IgD-negative memory B cell (primary cell): ENCODE data around the gene CTAGE8. TPM values are rescaled to one million over a fixed set of nuclear protein-coding genes. Genes with fewer than 3 reads are reported as not detected.
"Not testable (repeated sequence)": the region's sequence is repeated elsewhere in the genome, so short reads cannot be mapped to it uniquely, and the experiment has no call there.

ENCODE experiments used
- H3K27ac Mint-ChIP-seq, 3 donors: one replicate each; pipeline ENCODE4 v1.8.0; 2020 to 2022; ENCODE audit warnings: mild to moderate bottlenecking in 3 of 3, mixed read lengths in 3 of 3, moderate library complexity in 1 of 3
- H3K27me3 Mint-ChIP-seq: one replicate; pipeline ENCODE4 v1.8.0; 2021; ENCODE audit warnings: mixed read lengths
- H3K36me3 Mint-ChIP-seq: one replicate; pipeline ENCODE4 v1.8.0; 2020; ENCODE audit warnings: mild to moderate bottlenecking, mixed read lengths
- H3K4me1 Mint-ChIP-seq, 3 donors: one replicate each; pipeline ENCODE4 v1.8.0; 2020 to 2022; ENCODE audit warnings: mixed read lengths in 3 of 3, mild to moderate bottlenecking in 1 of 3
- H3K4me3 Mint-ChIP-seq, 4 donors: one replicate each; pipeline ENCODE4 v1.8.0; 2020 to 2022; ENCODE audit warnings: mild to moderate bottlenecking in 4 of 4, mixed read lengths in 4 of 4, moderate library complexity in 3 of 4
- H3K9me3 Mint-ChIP-seq, 3 donors: one replicate each; pipeline ENCODE4 v1.8.0; 2020 to 2021; ENCODE audit warnings: mixed read lengths in 3 of 3, mild to moderate bottlenecking in 1 of 3
- polyA plus RNA-seq: library from polyadenylated mRNA; unstranded; fragments of 300-500 nt; fragmentation: Illumina TruSeq; gene quantifications from one replicate; pipeline ENCODE4 v1.2.3, GENCODE V29; 2021

Gene CTAGE8
- polyA plus RNA-seq, 1 donor from 2014 or later: 0.33 TPM

DNA sequence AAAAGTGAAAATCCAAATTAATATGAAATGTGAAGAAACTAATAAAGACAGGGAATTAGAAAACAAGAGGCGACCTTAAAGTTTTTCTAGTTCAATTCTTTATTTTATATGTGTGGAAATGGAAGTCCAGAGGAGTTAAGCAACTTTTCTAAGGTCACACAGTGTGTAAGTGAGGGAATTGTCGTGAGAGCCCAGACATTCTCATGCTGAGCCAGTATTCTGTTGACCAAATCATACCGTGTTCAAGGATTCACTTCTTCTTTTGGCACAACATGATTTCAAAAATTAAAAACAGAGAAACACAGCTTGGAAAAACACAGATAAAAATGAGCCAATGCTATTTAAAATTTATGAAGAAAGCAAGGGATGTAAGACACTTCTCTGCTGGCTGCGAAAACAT is 42.2 kb downstream of the CTAGE8 start:
- H3K27ac Mint-ChIP-seq, H3K4me1 Mint-ChIP-seq, H3K36me3 Mint-ChIP-seq: not testable (repeated sequence)

DNA sequence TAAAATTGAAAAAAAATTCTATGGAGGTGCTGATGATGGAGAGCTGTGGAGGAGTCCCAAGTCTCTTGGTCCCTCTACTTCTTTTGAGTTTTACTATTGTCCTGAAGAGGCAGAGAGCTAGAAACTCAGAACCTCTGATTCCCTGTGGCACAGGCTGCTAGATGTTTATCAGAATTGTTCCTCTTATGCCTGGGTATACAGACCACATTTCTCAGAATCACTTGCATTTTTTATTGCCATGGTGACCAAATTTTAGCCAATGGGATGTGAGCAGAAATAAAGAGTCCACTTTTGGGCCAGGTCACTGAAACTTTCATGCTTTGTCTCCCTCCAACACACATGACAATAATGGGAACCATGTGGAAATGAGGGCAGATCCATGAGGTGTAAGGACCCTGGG is 45.4 kb downstream of the CTAGE8 start:
- not testable (repeated sequence) for H3K27me3 Mint-ChIP-seq, H3K4me3 Mint-ChIP-seq, H3K9me3 Mint-ChIP-seq, H3K27ac Mint-ChIP-seq, H3K4me1 Mint-ChIP-seq, H3K36me3 Mint-ChIP-seq

More for the DNA sequence above, 42.2 kb downstream of the CTAGE8 start:
- not testable (repeated sequence) for H3K4me3 Mint-ChIP-seq, H3K9me3 Mint-ChIP-seq, H3K27me3 Mint-ChIP-seq

DNA sequence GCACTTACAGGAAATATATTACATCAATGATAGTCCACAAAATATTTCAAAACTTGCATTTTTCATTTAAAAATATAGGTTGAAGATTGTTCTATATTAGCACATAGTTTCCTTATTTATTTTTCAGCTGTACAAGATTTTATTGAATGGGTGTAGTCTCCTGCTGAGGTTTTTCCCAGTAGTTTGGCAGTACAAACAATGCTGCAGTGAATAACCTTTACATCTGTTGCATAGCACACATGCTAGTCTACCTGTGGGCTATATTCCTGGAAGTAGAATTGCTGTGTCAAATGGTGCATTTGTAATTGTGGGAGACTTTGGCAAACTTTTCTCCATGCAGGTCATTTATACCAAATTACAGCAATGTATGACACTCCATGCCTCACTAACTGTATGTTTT is 48.6 kb downstream of the CTAGE8 start:
- H3K9me3 Mint-ChIP-seq, H3K27me3 Mint-ChIP-seq, H3K27ac Mint-ChIP-seq, H3K4me3 Mint-ChIP-seq, H3K36me3 Mint-ChIP-seq, H3K4me1 Mint-ChIP-seq: not testable (repeated sequence)

DNA sequence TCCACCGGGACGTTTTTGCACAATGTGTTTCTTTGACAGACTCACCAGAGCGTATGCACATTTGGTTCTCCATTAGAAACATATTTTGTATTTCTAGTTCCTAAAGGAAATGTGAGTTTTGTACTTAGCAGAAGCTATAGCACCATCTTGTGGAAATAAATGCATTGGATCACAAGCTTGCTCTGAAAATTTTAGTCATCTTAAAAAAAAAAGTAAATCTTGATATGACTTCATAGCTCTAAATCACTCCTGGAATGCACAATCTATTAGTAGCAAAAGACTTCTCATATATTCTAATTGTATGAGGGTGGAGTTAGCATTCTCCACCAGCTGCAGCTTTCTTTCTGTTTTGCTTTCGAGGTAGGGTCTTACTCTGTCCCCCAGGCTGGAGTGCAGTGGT is 49.9 kb downstream of the CTAGE8 start:
- H3K9me3 Mint-ChIP-seq, H3K27ac Mint-ChIP-seq, H3K4me3 Mint-ChIP-seq, H3K36me3 Mint-ChIP-seq, H3K4me1 Mint-ChIP-seq, H3K27me3 Mint-ChIP-seq: not testable (repeated sequence)

DNA sequence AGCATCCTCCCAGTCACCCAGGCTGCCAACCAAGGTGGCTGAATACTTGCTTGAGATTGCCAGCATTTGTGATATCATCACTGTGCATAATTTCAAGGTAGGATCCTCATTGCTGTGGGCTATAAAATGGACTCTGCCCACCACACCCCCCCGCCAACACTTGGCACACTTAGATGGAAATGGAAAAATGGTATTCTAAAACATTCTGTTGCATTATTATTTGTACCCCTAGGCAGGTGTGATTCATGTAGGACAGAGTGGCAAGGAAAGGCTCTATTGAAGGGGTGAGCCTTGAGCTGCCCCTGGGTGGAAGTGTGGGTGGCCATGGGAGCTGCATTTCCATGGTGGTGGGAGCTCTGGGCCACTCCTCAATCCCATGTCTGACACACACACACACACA is 50.5 kb downstream of the CTAGE8 start:
- not testable (repeated sequence) for H3K9me3 Mint-ChIP-seq, H3K4me3 Mint-ChIP-seq, H3K27ac Mint-ChIP-seq, H3K27me3 Mint-ChIP-seq, H3K4me1 Mint-ChIP-seq, H3K36me3 Mint-ChIP-seq

DNA sequence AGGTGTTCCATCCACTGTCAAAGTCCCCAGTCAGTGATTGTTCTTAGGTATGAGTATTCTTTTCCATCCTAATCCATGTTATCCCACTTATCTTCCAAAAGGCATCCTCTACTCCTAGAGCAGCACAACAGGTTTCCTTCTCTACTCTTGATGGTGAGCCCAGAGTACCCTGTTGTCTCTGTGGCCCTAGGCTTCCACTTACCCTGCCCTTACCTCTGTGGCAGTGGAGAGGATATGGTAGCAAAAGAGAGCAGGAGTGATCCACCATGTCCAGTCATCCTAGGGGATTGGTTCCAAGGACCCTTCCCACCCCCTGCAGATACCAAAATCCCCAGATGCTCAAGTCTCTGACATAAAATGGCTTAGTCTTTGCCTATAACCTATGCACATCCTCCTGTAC is 51.9 kb downstream of the CTAGE8 start:
- H3K36me3 Mint-ChIP-seq, H3K9me3 Mint-ChIP-seq: not testable (repeated sequence)

More for the DNA sequence above, 51.9 kb downstream of the CTAGE8 start:
- H3K27me3 Mint-ChIP-seq, H3K4me3 Mint-ChIP-seq, H3K4me1 Mint-ChIP-seq, H3K27ac Mint-ChIP-seq: not testable (repeated sequence)

Other genes starting within 250 kb of the CTAGE8 start
- gene OR2A5, start 220.3 kb downstream of the CTAGE8 start, polyA plus RNA-seq: not detected
- gene OR2A25, start 199.5 kb downstream of the CTAGE8 start, polyA plus RNA-seq: not detected
- not detected for gene OR2A12, start 183.0 kb downstream of the CTAGE8 start, polyA plus RNA-seq
- gene OR2A2, start 159.7 kb downstream of the CTAGE8 start, polyA plus RNA-seq: not detected
- not detected for gene OR2A14, start 146.1 kb downstream of the CTAGE8 start, polyA plus RNA-seq
- not detected for gene CTAGE4, start 85.8 kb downstream of the CTAGE8 start, polyA plus RNA-seq
- 0.86 TPM for gene ARHGEF35, start 73.5 kb downstream of the CTAGE8 start, polyA plus RNA-seq
- gene OR2A42, start 29.7 kb downstream of the CTAGE8 start, polyA plus RNA-seq: not detected
- gene OR2A7, start 4.5 kb downstream of the CTAGE8 start, polyA plus RNA-seq: 1.1 TPM
- not detected for gene OR2A1, start 43.1 kb upstream of the CTAGE8 start, polyA plus RNA-seq
- 1.4 TPM for gene ARHGEF5, start 86.1 kb upstream of the CTAGE8 start, polyA plus RNA-seq
- not detected for gene NOBOX, start 134.4 kb upstream of the CTAGE8 start, polyA plus RNA-seq